ENCODE data around the gene CPNE7.

DNA sequence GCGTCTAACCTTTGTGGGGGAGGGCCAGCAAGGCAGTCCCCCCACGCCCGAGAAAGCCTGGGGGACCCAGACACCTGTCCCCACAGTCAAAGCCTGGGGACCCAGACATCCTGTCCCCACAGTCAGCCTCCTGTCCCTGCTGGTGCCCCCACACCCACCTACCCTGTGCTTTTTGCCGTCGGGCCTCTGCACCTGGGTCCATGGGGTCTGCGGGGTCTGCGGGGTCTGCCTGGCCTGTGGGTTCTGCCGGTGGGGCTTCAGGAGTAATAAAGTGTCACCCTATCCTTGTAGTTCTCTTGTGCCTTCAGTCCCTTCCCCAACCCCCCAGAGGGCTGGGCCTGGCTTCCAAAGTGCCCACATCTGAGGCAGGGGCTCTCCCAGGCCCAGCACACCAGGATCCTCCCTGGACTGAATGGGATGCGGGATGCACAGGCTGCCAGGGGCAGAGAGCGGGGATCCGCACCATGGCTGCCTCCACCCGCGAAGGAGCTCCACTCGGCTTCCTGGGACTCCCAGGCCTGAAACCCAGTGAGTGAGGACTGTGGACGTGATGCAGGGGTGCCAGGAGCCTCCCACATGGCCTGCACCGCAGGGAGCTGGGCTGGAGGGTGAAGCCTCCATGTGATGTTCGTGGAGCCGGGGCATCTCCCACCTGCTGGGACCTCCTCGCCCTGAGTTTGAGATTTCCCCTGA, 21.5 kb downstream of the CPNE7 start:
- TF ChIP-seq BHLHE40 (IDR thresholded peaks at IDR 0.05; ENCODE audit: borderline replicate concordance in 1 of 2, low read depth in 2 of 2, low read length in 1 of 2) (no peak), POU2F2 (IDR thresholded peaks at IDR 0.05; ENCODE audit: borderline replicate concordance, low read depth, low read length) (no peak), EZH2 (IDR thresholded peaks at IDR 0.05; ENCODE audit: borderline replicate concordance, control insufficient read depth, low read depth, low read length) (no peak), RFX5 (IDR thresholded peaks at IDR 0.05; ENCODE audit: low read depth, low read length) (no peak), NFYB (IDR thresholded peaks at IDR 0.05; ENCODE audit: insufficient read depth, low read depth, low read length) (no peak), ZBTB33 (IDR thresholded peaks at IDR 0.05) (no peak), TARDBP (IDR thresholded peaks at IDR 0.05; ENCODE audit: borderline replicate concordance) (no peak), POLR2A (IDR thresholded peaks at IDR 0.05; ENCODE audit: low read depth, low read length) (no peak)
- TF ChIP-seq, protein P1, sequence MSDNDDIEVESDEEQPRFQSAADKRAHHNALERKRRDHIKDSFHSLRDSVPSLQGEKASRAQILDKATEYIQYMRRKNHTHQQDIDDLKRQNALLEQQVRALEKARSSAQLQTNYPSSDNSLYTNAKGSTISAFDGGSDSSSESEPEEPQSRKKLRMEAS (IDR thresholded peaks at IDR 0.05; ENCODE audit: low read depth, low read length) = no peak
- TF ChIP-seq, protein P2, sequence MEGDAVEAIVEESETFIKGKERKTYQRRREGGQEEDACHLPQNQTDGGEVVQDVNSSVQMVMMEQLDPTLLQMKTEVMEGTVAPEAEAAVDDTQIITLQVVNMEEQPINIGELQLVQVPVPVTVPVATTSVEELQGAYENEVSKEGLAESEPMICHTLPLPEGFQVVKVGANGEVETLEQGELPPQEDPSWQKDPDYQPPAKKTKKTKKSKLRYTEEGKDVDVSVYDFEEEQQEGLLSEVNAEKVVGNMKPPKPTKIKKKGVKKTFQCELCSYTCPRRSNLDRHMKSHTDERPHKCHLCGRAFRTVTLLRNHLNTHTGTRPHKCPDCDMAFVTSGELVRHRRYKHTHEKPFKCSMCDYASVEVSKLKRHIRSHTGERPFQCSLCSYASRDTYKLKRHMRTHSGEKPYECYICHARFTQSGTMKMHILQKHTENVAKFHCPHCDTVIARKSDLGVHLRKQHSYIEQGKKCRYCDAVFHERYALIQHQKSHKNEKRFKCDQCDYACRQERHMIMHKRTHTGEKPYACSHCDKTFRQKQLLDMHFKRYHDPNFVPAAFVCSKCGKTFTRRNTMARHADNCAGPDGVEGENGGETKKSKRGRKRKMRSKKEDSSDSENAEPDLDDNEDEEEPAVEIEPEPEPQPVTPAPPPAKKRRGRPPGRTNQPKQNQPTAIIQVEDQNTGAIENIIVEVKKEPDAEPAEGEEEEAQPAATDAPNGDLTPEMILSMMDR (IDR thresholded peaks at IDR 0.05 in 2 of 3, conservative IDR thresholded peaks at IDR 0.05 in 1 of 3; ENCODE audit: control insufficient read depth in 2 of 3, extremely low read depth in 1 of 3, insufficient read depth in 1 of 3, low read depth in 3 of 3, low read length in 3 of 3) = no peak
- TF ChIP-seq, protein P3, sequence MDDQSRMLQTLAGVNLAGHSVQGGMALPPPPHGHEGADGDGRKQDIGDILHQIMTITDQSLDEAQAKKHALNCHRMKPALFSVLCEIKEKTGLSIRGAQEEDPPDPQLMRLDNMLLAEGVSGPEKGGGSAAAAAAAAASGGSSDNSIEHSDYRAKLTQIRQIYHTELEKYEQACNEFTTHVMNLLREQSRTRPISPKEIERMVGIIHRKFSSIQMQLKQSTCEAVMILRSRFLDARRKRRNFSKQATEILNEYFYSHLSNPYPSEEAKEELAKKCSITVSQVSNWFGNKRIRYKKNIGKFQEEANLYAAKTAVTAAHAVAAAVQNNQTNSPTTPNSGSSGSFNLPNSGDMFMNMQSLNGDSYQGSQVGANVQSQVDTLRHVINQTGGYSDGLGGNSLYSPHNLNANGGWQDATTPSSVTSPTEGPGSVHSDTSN (IDR thresholded peaks at IDR 0.05; ENCODE audit: insufficient replicate concordance, low read depth, low read length) = no peak
- TF ChIP-seq, protein P4, sequence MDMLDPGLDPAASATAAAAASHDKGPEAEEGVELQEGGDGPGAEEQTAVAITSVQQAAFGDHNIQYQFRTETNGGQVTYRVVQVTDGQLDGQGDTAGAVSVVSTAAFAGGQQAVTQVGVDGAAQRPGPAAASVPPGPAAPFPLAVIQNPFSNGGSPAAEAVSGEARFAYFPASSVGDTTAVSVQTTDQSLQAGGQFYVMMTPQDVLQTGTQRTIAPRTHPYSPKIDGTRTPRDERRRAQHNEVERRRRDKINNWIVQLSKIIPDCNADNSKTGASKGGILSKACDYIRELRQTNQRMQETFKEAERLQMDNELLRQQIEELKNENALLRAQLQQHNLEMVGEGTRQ (IDR thresholded peaks at IDR 0.05; ENCODE audit: borderline replicate concordance, low read depth, low read length) = no peak
- TF ChIP-seq, protein P5, sequence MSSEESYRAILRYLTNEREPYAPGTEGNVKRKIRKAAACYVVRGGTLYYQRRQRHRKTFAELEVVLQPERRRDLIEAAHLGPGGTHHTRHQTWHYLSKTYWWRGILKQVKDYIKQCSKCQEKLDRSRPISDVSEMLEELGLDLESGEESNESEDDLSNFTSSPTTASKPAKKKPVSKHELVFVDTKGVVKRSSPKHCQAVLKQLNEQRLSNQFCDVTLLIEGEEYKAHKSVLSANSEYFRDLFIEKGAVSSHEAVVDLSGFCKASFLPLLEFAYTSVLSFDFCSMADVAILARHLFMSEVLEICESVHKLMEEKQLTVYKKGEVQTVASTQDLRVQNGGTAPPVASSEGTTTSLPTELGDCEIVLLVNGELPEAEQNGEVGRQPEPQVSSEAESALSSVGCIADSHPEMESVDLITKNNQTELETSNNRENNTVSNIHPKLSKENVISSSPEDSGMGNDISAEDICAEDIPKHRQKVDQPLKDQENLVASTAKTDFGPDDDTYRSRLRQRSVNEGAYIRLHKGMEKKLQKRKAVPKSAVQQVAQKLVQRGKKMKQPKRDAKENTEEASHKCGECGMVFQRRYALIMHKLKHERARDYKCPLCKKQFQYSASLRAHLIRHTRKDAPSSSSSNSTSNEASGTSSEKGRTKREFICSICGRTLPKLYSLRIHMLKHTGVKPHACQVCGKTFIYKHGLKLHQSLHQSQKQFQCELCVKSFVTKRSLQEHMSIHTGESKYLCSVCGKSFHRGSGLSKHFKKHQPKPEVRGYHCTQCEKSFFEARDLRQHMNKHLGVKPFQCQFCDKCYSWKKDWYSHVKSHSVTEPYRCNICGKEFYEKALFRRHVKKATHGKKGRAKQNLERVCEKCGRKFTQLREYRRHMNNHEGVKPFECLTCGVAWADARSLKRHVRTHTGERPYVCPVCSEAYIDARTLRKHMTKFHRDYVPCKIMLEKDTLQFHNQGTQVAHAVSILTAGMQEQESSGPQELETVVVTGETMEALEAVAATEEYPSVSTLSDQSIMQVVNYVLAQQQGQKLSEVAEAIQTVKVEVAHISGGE (CRISPR knock-in tag; IDR thresholded peaks at IDR 0.05) = no peak

Measured in GM12878 (cell line).